Measurements from ENCODE around the gene HEPACAM.

DNA sequence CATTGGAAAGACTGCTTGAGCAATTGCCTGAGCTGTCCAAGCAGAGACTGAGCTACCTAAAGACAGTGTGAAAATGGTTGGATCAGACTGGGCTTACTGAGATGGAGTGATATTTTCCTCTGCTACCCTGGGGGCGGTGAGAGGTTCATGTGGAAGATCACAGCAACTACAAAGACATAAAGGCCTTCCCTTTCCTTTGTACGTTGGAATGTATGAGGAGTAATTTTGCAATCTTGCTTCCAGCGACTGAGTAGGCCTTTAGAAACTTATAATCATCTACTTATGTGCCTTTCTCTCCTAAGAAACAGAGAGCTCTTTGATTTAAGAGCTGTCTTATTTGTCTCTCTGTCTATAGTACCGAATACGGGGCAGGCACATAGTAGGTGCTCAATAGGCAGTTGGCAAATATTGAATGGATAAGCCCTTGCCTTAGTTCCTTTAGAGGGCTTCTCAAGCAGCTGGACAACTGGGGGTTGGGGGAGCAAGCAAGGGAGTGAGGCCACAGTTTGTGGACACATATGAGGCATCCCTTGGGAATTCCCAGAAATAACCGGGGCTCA is 2.4 kb upstream of the HEPACAM start:
- no peak for TF ChIP-seq EZH2 (IDR thresholded peaks at IDR 0.05; ENCODE audit: insufficient read depth, low read length)
- TF ChIP-seq, protein P1, sequence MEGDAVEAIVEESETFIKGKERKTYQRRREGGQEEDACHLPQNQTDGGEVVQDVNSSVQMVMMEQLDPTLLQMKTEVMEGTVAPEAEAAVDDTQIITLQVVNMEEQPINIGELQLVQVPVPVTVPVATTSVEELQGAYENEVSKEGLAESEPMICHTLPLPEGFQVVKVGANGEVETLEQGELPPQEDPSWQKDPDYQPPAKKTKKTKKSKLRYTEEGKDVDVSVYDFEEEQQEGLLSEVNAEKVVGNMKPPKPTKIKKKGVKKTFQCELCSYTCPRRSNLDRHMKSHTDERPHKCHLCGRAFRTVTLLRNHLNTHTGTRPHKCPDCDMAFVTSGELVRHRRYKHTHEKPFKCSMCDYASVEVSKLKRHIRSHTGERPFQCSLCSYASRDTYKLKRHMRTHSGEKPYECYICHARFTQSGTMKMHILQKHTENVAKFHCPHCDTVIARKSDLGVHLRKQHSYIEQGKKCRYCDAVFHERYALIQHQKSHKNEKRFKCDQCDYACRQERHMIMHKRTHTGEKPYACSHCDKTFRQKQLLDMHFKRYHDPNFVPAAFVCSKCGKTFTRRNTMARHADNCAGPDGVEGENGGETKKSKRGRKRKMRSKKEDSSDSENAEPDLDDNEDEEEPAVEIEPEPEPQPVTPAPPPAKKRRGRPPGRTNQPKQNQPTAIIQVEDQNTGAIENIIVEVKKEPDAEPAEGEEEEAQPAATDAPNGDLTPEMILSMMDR (IDR thresholded peaks at IDR 0.05; ENCODE audit: insufficient read depth, low read depth, low read length): no peak
